Erythroblast (primary cell): ENCODE measurements around the gene UBN2.

Experiments
- DNase-seq, 2 experiments: peaks; one replicate each; lab custom pipeline; 2025; lab: John Stamatoyannopoulos, UW
- GATA1 ChIP-seq: IDR thresholded peaks from 2 replicates; pipeline ENCODE4 v1.6.1; 2011; ENCODE audit warnings: low read depth, mild to moderate bottlenecking, control low read depth, low read length, moderate library complexity
- POLR2A ChIP-seq: IDR thresholded peaks from 2 replicates; pipeline ENCODE4 v1.6.1; 2011; ENCODE audit warnings: mild to moderate bottlenecking, low read length

Gene UBN2

GRCh38 chr7:139230023-139230422 lies 1.0 kb upstream of the UBN2 start:
- DNase-seq: no peak
- no peak for TF ChIP-seq GATA1
- TF ChIP-seq POLR2A: no peak

- no peak for DNase-seq
- no peak for TF ChIP-seq GATA1
- no peak for TF ChIP-seq POLR2A
These were observed 608 bp upstream of the UBN2 start for GRCh38 chr7:139230484-139230773.

GRCh38 chr7:139231513-139232376 lies 708 bp downstream of the UBN2 start:
- TF ChIP-seq POLR2A (no peak), GATA1 (no peak)
- DNase-seq: peak; percentile 65 to 75

DNA sequence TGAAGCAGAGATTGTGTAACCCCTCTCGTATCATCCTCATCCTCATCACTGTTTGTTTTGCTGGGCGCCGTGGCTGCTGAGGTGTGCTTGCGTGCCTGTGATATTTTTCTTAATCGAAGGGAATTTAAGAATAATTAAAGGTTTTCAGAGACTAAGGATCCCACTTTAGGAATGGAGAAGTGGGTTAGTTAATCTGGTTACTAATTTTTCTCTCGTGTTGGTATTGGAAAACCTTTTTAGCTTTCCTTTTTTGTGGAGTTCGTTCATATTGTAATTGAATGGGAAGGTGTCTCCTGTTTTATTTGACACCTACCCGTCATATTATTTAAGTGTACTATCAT lies 1.3 kb downstream of the UBN2 start:
- TF ChIP-seq POLR2A: no peak
- no peak for TF ChIP-seq GATA1
- DNase-seq: peak; percentile 56 to 79

- DNase-seq: peak in 1 of 2 experiments; percentile 27
- no peak for TF ChIP-seq GATA1
- no peak for TF ChIP-seq POLR2A
These were observed 1.9 kb downstream of the UBN2 start for GRCh38 chr7:139232904-139233303.

DNA sequence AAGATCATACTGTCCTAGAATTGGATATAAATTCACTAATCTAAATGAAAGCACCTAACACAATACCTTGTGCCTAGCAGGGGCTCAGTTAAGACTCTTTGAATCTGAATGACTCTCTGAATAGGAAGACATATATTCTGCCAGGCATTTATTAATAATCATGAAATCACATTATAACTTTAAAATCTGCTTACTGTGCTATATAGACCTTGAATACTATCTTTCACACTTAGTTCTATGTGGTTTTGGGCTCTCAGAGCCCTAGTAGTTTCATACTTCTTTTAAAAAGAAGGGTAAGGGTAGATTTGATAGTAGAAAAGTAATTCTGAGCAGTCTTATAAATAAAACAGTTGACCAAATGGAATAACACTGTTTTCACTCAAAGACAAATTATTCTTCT lies 10.2 kb downstream of the UBN2 start:
- no peak for DNase-seq
- TF ChIP-seq GATA1: no peak
- TF ChIP-seq POLR2A: no peak

DNA sequence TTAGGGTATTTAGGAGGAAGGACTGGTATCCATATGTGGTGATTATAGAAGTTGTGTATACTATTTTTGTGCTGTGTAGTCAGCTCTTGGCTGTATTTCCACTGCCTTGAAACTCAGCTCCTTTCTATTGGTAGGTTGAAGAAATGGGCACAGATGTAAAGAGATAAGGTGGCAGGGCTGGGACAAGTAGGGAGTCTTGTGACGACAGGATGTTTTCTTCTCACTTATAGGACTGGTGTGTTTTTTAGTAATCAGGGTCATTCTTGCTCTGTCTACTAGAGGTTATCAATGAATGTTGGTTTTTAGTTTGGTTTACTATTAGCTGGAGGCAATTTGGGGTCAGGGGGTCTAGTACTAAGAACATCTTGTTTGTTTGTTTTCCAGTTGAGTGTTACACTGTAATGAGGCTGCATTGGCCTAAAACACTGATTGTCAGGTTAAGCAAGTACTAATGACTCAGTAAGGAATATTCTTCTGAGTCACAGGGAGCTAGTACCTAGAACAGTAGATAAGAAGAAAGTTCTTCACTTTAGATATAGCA lies 11.8 kb downstream of the UBN2 start:
- DNase-seq: peak; percentile 76 to 88
- TF ChIP-seq POLR2A (peak; percentile 52), GATA1 (no peak)

GRCh38 chr7:139245401-139245800 lies 14.4 kb downstream of the UBN2 start:
- DNase-seq: no peak
- no peak for TF ChIP-seq GATA1

DNA sequence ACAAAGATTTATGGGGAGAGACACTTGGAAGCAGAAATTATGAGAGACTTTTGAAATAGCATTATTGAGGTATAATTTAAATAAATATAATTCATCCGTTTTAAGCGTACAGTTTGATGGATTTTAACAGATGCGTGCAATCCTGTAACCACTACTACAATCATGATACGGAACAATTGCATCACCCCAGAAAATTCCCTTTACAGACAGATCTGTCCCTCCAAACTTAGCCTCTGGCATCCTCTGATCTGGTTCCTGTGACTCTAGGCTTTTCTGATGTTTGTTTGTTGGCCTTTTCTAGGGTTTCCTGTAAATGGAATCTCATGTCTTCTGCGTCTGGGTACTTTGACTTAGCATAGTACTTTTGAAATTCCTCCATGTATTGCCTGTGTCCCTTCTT lies 15.5 kb downstream of the UBN2 start:
- TF ChIP-seq POLR2A: no peak
- no peak for TF ChIP-seq GATA1

GRCh38 chr7:139246905-139247304 lies 15.9 kb downstream of the UBN2 start:
- no peak for TF ChIP-seq POLR2A
- no peak for TF ChIP-seq GATA1

More for the DNA sequence above, 15.5 kb downstream of the UBN2 start:
- DNase-seq: no peak

DNA sequence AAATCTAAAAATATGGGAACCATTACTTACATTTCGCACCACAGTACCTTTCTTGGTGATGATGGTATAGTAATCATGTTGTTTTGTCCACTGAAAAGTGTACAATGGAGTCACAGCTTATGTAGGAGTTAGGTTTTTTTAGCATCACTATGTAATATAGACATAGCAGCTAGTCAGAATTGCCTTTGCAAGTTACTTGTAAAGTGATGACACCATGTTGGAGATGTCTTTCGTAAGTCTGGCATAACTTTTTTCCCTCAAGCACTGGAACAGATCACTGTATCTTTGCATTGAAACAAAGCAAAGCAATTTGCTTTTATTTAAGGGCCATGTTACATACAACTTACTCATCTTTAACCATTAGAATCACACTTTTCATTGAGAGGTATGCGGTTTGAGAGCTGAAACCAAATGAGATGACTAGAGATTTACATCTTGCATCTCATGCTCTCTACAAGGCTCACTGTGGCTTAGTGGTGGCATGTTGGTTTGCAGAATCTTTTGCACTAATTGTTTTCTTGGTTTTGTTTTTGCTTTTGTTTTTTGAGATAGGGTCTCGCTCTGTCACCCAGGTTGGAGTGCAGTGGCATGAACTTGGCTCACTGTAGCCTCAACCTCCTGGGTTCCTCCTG lies 18.3 kb downstream of the UBN2 start:
- DNase-seq: no peak
- TF ChIP-seq GATA1: no peak
- TF ChIP-seq POLR2A: no peak

More at GRCh38 chr7:139246905-139247304, 15.9 kb downstream of the UBN2 start:
- DNase-seq: no peak

DNA sequence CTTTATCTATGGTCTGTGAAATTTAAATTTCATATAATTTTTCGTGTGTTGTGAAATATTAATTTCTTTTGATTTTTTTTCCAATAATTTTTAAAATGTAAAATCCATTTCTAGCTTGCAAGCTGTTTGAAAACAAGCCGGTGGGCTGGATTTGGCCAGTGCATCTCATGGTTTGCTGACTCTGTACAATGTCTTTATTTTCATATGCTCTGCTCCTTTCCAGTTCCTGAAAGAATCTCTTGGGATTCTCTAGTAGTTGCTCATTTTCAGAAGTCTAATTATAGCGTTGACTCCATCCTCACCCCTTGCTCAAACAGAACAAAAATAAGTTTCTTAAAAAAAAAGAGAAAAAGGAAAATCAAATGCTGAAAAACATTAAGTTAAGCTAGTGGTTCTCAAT lies 21.4 kb downstream of the UBN2 start:
- no peak for TF ChIP-seq POLR2A
- no peak for TF ChIP-seq GATA1
- DNase-seq: no peak

- TF ChIP-seq POLR2A (no peak), GATA1 (no peak)
- no peak for DNase-seq
These were observed 23.2 kb downstream of the UBN2 start for GRCh38 chr7:139254281-139254680.

DNA sequence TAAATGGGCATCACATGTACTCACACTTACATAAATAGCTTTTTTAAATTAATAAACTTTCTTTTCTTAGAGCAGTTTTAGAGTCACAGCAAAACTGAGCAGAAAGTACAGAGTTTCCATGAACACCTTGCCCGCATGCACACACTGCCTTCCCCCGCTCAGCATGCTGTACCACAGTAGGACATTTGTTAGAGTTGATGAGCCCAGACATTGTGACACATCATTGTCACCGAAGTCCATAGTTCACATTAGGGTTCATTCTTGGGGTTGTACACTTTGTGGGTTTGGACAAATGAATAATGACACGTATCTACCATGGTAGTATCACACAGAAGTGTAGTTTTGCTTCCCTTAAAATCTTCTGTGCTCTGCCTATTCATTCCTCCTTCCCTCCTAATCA lies 23.7 kb downstream of the UBN2 start:
- TF ChIP-seq POLR2A: no peak
- TF ChIP-seq GATA1: no peak
- no peak for DNase-seq
